HepG2 (cell line): ENCODE measurements around the gene CGNL1. TPM values are rescaled to one million over a fixed set of nuclear protein-coding genes. Genes with fewer than 3 reads are reported as not detected.
A peak's percentile ranks its signal among the peaks of the same experiment; 100 is the strongest.

Source experiments
- GATA4 ChIP-seq: sonication (generic); IDR thresholded peaks from 2 replicates; pipeline ENCODE4 v1.6.1; 2016; ENCODE audit warnings: antibody characterized with exemption, low read depth, borderline replicate concordance
- GMEB1 ChIP-seq: sonication (generic); formaldehyde crosslinking; IDR thresholded peaks from 2 replicates; pipeline ENCODE4 v1.5.1; 2020; ENCODE audit warnings: missing genetic modification reagents, mild to moderate bottlenecking, borderline replicate concordance
- MTF1 ChIP-seq: sonication (generic); formaldehyde crosslinking; IDR thresholded peaks from 2 replicates; pipeline ENCODE4 v1.5.0; 2020; ENCODE audit warnings: missing genetic modification reagents
- MXI1 ChIP-seq: IDR thresholded peaks from 3 replicates; pipeline ENCODE4 v1.6.1; 2012; ENCODE audit warnings: low read depth, low read length, inconsistent platforms, borderline replicate concordance
- NONO ChIP-seq, 2 experiments: fragments of 450-650 bp in 1 of 2; sonication (generic) in 1 of 2; formaldehyde crosslinking in 1 of 2; IDR thresholded peaks in 1 of 2; conservative IDR thresholded peaks in 1 of 2; 2 replicates each; pipeline versions ENCODE4 v1.6.1 to v1.8.0; 2017 to 2022; ENCODE audit warnings: mild to moderate bottlenecking in 1 of 2, missing genetic modification reagents in 1 of 2, moderate library complexity in 1 of 2
- PRDM4 ChIP-seq: sonication (generic); formaldehyde crosslinking; IDR thresholded peaks from 2 replicates; pipeline ENCODE4 v1.9.0; 2021; ENCODE audit warnings: missing genetic modification reagents, borderline replicate concordance
- RFX5 ChIP-seq: IDR thresholded peaks from 2 replicates; pipeline ENCODE4 v1.6.1; 2011; ENCODE audit warnings: low read depth, low read length, improper control_type of control experiment
- RORA ChIP-seq: sonication (generic); formaldehyde crosslinking; IDR thresholded peaks from 2 replicates; pipeline ENCODE4 v1.5.0; 2020; ENCODE audit warnings: mild to moderate bottlenecking, missing genetic modification reagents, moderate library complexity
- SP140L ChIP-seq: sonication (generic); formaldehyde crosslinking; IDR thresholded peaks from 2 replicates; pipeline ENCODE4 v1.4.0; 2020; ENCODE audit warnings: missing genetic modification reagents, borderline replicate concordance
- SRSF9 ChIP-seq: fragments of 200-400 bp; formaldehyde crosslinking; IDR thresholded peaks from 2 replicates; pipeline ENCODE4 v1.6.1; 2018; ENCODE audit warnings: borderline replicate concordance, mild to moderate bottlenecking, low read depth, low read length; ENCODE audit not compliant: insufficient read depth, poor library complexity, severe bottlenecking
- ZBTB7A ChIP-seq: sonication (generic); formaldehyde crosslinking; IDR thresholded peaks from 2 replicates; pipeline ENCODE4 v1.8.0; 2022; ENCODE audit warnings: mild to moderate bottlenecking, missing genetic modification reagents
- ZBTB8A ChIP-seq: sonication (generic); formaldehyde crosslinking; IDR thresholded peaks from 2 replicates; pipeline ENCODE4 v1.4.0; 2020; ENCODE audit warnings: mild to moderate bottlenecking, low read depth, missing genetic modification reagents, borderline replicate concordance
- ZMYM3 ChIP-seq: sonication (generic); formaldehyde crosslinking; IDR thresholded peaks from 2 replicates; pipeline ENCODE4 v1.5.1; 2020; ENCODE audit warnings: mild to moderate bottlenecking, missing genetic modification reagents
- ZNF563 ChIP-seq: sonication (generic); formaldehyde crosslinking; IDR thresholded peaks from 2 replicates; pipeline ENCODE4 v1.8.0; 2022; ENCODE audit warnings: mild to moderate bottlenecking, moderate library complexity, missing genetic modification reagents
- polyA plus RNA-seq, 8 experiments: library from polyadenylated mRNA; depleted of rRNA in 3 of 8; stranded (reverse) in 7 of 8; unstranded in 1 of 8; fragments of >200 nt; fragmentation: Illumina TruSeq in 4 of 8; extraction: Trizol in 4 of 8; gene quantifications; 2 replicates each; pipeline versions ENCODE4 v1.2.1 to v1.2.3, GENCODE V29; 2011 to 2016; ENCODE audit warnings: low read depth in 4 of 8, missing spikeins in 1 of 8, mixed read lengths in 1 of 8; ENCODE audit not compliant: insufficient read depth in 1 of 8
- total RNA-seq, 5 experiments: library from RNA; depleted of rRNA; stranded (reverse); fragments of >200 nt; fragmentation: Illumina TruSeq; extraction: Trizol; gene quantifications; 2 replicates each; pipeline ENCODE4 v1.2.3, GENCODE V29; 2016; ENCODE audit warnings: low read depth in 1 of 5
- TF ChIP-seq, protein P1 (sequence below): sonication (generic); formaldehyde crosslinking; IDR thresholded peaks from 2 replicates; pipeline ENCODE4 v1.8.0; 2022; ENCODE audit warnings: mild to moderate bottlenecking, missing genetic modification reagents, moderate library complexity
- TF ChIP-seq, protein P2 (sequence below): sonication (generic); formaldehyde crosslinking; IDR thresholded peaks from 2 replicates; pipeline ENCODE4 v1.4.0; 2020; ENCODE audit warnings: missing genetic modification reagents

The CGNL1 gene
- total and polyA plus RNA-seq, 2 of the 13 experiments (the other 11 are each of a cell fraction or from before 2014, with no cell fraction given): 5.6 to 15.6 TPM

GRCh38 chr15:57496946-57497869 lies 120.9 kb downstream of the CGNL1 start (continued):
- TF ChIP-seq, protein P1, sequence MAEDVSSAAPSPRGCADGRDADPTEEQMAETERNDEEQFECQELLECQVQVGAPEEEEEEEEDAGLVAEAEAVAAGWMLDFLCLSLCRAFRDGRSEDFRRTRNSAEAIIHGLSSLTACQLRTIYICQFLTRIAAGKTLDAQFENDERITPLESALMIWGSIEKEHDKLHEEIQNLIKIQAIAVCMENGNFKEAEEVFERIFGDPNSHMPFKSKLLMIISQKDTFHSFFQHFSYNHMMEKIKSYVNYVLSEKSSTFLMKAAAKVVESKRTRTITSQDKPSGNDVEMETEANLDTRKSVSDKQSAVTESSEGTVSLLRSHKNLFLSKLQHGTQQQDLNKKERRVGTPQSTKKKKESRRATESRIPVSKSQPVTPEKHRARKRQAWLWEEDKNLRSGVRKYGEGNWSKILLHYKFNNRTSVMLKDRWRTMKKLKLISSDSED: no peak
- TF ChIP-seq NONO (IDR thresholded peaks at IDR 0.05) (no peak; the same call in 1 of the 2 replicates), NONO (CRISPR knock-in tag; conservative IDR thresholded peaks at IDR 0.05) (peak; percentile 93), ZNF563 (CRISPR knock-in tag) (no peak), RORA (no peak), RFX5 (no peak), SRSF9 (no peak), MTF1 (CRISPR knock-in tag) (no peak), GATA4 (peak; percentile 91; the same call in 1 of the 2 replicates), ZBTB7A (CRISPR knock-in tag) (peak; percentile 83; the same call in 1 of the 2 replicates), GMEB1 (CRISPR knock-in tag) (no peak; the same call in 1 of the 2 replicates), ZBTB8A (CRISPR knock-in tag) (no peak), ZMYM3 (CRISPR knock-in tag) (peak; percentile 80), SP140L (CRISPR knock-in tag) (peak; percentile 76; the same call in 1 of the 2 replicates), PRDM4 (no peak), MXI1 (peak; percentile 30; the same call in 1 of the 3 replicates)
- TF ChIP-seq, protein P2, sequence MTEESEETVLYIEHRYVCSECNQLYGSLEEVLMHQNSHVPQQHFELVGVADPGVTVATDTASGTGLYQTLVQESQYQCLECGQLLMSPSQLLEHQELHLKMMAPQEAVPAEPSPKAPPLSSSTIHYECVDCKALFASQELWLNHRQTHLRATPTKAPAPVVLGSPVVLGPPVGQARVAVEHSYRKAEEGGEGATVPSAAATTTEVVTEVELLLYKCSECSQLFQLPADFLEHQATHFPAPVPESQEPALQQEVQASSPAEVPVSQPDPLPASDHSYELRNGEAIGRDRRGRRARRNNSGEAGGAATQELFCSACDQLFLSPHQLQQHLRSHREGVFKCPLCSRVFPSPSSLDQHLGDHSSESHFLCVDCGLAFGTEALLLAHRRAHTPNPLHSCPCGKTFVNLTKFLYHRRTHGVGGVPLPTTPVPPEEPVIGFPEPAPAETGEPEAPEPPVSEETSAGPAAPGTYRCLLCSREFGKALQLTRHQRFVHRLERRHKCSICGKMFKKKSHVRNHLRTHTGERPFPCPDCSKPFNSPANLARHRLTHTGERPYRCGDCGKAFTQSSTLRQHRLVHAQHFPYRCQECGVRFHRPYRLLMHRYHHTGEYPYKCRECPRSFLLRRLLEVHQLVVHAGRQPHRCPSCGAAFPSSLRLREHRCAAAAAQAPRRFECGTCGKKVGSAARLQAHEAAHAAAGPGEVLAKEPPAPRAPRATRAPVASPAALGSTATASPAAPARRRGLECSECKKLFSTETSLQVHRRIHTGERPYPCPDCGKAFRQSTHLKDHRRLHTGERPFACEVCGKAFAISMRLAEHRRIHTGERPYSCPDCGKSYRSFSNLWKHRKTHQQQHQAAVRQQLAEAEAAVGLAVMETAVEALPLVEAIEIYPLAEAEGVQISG (CRISPR knock-in tag): peak; percentile 74
